Aorta (tissue), 5 donors: ENCODE results near the gene BCL2L13. TPM values are rescaled to one million over a fixed set of nuclear protein-coding genes. Genes with fewer than 3 reads are reported as not detected.

Source experiments
- ATAC-seq: fragments of 200-7000 bp; cut with Tn5 transposase; one replicate; pipeline ENCODE4 v1.9.1; 2022; ENCODE audit warnings: moderate library complexity; ENCODE audit not compliant: low FRiP score
- DNase-seq, 2 donors: peaks; one replicate each; pipeline ENCODE4 v3.0.0-alpha.2; 2020
- H3K27ac ChIP-seq, 2 donors: one replicate each; pipeline ENCODE4 v1.5.1; 2013; ENCODE audit warnings: low read length in 2 of 2, mild to moderate bottlenecking in 2 of 2, moderate library complexity in 2 of 2, control low read depth in 1 of 2, inconsistent platforms in 1 of 2, low read depth in 1 of 2
- H3K27me3 ChIP-seq, 2 donors: one replicate each; pipeline ENCODE4 v1.6.1; 2013; ENCODE audit warnings: control low read depth in 1 of 2, low read length in 1 of 2, mild to moderate bottlenecking in 1 of 2, moderate library complexity in 1 of 2; ENCODE audit not compliant: insufficient read depth in 2 of 2, control insufficient read depth in 1 of 2
- H3K36me3 ChIP-seq, 2 donors: one replicate each; pipeline ENCODE4 v1.6.1; 2013; ENCODE audit warnings: control low read depth in 1 of 2, low read length in 1 of 2, mild to moderate bottlenecking in 1 of 2; ENCODE audit not compliant: insufficient read depth in 2 of 2, control insufficient read depth in 1 of 2
- H3K4me1 ChIP-seq, 2 donors: one replicate each; pipeline ENCODE4 v1.6.1; 2013; ENCODE audit warnings: low read length in 2 of 2, control low read depth in 1 of 2, mild to moderate bottlenecking in 1 of 2, moderate library complexity in 1 of 2; ENCODE audit not compliant: insufficient read depth in 2 of 2, control insufficient read depth in 1 of 2
- H3K4me3 ChIP-seq, 2 donors: one replicate each; pipeline ENCODE4 v1.5.1; 2013; ENCODE audit warnings: low read length in 2 of 2, control low read depth in 1 of 2, mild to moderate bottlenecking in 1 of 2
- H3K9me3 ChIP-seq: one replicate; pipeline ENCODE4 v1.6.1; 2013; ENCODE audit warnings: mild to moderate bottlenecking, low read length; ENCODE audit not compliant: control insufficient read depth
- WGBS, 2 donors: extraction: QIAGEN DNeasy Blood & Tissue Kit; methylation state at CpG; one replicate each; pipeline ENCODE4 v1.1.7; 2013; 5-methylcytosine and 5-hydroxymethylcytosine counted together
- intact Hi-C, 2 donors: fragments of 100-400 bp; cut with DNase I; formaldehyde crosslinking; loops; one replicate each; pipeline versions ENCODE4 v1.14.2 to v1.15.0; 2022
- polyA plus RNA-seq, 2 donors: library from polyadenylated mRNA; stranded (reverse); fragments of 200-250 nt; gene quantifications; one replicate each; pipeline ENCODE4 v1.2.3, GENCODE V29; 2013
- total RNA-seq, 2 donors: library from RNA; stranded (reverse); fragmentation: NEBNext Ultra II Directional; extraction: Animal tissue kit (Norgen Biotek cat#: 25700); gene quantifications; one replicate each; pipeline ENCODE4 v1.2.1, GENCODE V29; 2021
- donor health status: healthy with polysubstance abuse.
- donor health status: Bipolar disorder and iron deficiency.
- donor health status: DM: no; HTN: no; CAD: no.
- donor health status: DM: no; HTN: no; CAD: no.
- donor health status: DM: yes; HTN: yes; CAD: no.

BCL2L13 gene
- total and polyA plus RNA-seq, 4 donors, result 22.8 to 39.9 (median 28.0) TPM

DNA sequence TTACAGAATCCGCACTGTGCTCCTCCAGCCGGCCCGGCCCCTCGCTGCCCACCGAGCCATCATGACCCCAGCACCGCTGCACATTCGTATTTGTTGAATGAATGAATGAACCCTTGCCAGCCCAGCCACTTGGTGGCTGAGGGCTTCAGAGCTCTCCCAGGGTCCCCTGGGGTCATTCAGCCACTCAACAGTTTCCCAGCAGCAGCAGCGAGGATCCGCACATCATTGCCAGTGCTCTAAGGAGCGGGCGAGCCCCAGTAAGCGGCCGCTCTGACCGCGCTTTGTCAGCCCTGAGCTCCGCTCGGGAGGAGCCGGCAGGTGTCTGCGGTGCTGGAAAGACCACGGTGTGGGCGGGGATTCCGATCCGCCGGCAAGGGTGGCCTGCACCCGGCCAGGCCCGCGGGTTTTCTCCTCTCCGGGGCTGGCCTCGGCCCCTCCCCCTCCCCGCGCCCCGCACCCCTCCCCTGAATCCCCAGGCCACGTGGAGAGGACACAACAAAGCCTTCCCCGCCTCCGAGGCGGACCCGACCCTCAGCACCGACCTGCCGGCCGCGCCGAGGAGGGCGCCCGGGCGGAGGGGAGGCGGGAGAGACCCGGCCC is 135.1 kb downstream of the BCL2L13 start:
- H3K27ac ChIP-seq, result no peak overlapping the region
- no peaks in the 10 kb centered on the region for H3K9me3 ChIP-seq

DNA sequence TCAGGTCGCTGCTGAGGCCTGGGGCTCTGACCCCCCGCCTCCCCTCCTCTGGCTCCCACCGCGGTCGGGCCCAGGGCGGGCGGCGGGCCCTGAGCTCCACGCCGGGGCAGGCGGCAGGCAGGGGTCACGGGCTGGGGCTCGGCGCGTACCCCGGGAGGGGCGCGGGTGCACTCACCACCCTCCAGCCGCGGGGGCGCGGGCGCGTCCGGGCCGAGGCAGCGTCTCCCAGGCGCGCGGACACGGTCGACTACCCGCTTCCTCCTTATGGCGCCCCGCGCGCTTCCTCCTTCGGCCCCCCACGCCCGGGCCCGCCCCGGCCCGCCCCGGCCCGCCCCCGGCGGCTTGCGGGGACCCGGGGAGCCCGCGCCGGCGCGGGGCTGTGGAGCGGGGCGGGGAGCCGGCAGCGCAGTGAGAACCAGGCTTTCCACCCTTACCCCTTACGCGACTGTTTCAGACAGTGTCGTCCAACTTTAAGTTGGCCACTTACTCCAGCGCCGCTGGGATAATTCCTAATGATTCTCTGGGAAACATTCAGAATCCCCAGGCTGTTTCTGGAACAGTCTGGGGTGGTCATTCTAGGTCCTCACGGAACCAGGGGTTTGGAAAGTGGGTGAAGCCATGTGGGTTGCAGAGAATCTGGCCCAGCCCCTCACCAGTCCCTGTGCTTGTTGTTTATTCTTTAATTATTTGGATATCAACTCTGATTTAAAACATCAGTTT is 135.8 kb downstream of the BCL2L13 start, which contains the start of gene BID:
BID (minus strand) TSS at position 264 of the 720 bp plus-strand sequence. CDS start 24,353 bp downstream, outside the sequence.
- Histone ChIP-seq H3K9me3 (no peaks in the 10 kb centered on the region), H3K27ac (no peak within 1 kb of the TSS), H3K36me3 (no peaks in the 10 kb centered on the region), H3K4me3 (peak within 1 kb of the TSS; percentile 39 to 41), H3K27me3 (no peaks in the 10 kb centered on the region), H3K4me1 (no peaks in the 10 kb centered on the region)
- intact Hi-C loops, result no loop called here
- DNase-seq, result peak; percentile 68 to 87
- 1% methylated on average over 15 to 64 of the region's 64 CpGs for WGBS, 2 donors
- peak; percentile 20 for ATAC-seq

More for the DNA sequence above, 135.1 kb downstream of the BCL2L13 start:
- peak overlapping the region; percentile 39 to 41 for H3K4me3 ChIP-seq
- ATAC-seq, result peak; percentile 39
- H3K4me1 ChIP-seq, result no peaks in the 10 kb centered on the region
- H3K27me3 ChIP-seq, result no peaks in the 10 kb centered on the region
- peak in 1 of 2 donors; percentile 60 for DNase-seq
- 6 to 7% methylated on average over 28 to 47 of the region's 47 CpGs for WGBS, 2 donors
- H3K36me3 ChIP-seq, result no peaks in the 10 kb centered on the region
- intact Hi-C loops, result no loop called here

DNA sequence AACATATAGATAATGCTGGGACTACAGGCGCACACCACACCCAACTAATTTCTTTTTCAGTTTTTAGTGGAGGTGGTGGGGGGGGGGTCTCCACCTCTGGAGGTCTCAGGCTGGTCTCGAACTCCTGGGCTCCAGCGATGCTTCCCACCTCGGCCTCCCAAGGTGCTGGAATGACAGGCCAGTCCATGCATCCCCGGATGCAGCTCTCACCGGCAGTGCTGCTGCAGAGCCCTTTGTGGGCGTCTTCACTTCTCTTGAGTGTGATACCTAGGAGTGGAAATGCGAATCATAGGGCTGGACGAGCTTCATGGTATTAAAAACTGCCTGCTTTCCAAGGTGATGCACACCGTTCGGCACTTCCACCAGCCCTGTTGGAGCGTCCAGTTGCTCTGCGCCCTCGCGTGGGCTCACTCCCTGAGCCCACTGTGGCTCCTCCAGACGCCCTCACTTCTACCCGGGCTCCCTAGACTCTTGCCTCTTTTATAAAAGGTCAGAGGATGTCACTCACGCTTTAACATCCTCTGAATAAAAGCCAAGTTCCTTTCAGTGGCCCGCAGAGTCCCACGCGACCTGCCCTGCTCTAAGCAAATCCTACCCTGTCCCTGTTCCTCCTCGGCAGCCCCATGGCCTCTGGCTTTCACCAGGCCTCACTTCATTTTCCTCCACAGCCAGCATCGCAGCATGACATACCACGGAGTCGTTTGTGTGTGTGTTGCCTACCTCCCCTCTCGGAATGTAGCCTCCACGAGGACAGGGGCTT is 136.5 kb downstream of the BCL2L13 start:
- H3K36me3 ChIP-seq, result no peaks in the 10 kb centered on the region
- H3K27ac ChIP-seq, result no peak overlapping the region
- intact Hi-C loops, result no loop called here
- H3K27me3 ChIP-seq, result no peaks in the 10 kb centered on the region
- DNase-seq, result no peak
- no peaks in the 10 kb centered on the region for H3K4me1 ChIP-seq
- 87 to 89% methylated on average over 27 of the region's 27 CpGs for WGBS, 2 donors
- no peak for ATAC-seq
- H3K4me3 ChIP-seq, result no peak overlapping the region
- no peaks in the 10 kb centered on the region for H3K9me3 ChIP-seq

DNA sequence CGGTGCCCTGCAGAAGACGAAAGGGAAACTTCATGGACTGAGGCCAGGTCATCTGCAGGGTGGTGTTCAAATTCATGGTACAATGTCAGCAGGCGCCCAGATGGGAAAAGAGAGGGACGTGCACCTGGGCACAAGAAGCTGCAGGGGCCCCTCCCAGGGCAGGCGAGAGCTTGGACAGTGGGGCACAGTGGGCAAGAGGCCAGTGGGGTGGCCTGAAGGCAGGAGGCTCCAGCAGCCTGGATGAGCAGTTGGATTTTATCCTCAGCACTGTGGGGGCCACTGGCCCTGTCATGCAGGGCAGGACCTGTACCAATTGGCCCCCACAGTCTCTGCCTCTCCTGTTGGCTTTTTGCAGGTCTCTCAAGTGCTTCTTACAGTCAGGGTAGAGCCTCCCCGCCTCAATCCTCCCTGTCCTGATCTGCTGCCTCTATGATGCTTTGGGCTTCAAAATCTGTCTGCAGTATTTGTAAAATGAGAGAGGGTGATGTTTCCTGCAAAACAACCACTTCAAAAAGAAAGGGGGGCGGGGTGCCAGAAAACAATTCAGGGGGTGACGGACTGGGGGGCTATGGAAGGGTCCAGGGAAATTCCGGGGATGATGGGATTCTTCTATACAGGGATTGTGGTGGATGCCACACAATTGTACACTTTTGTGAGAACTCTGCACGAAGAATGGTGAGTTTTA is 137.4 kb downstream of the BCL2L13 start:
- H3K4me3 ChIP-seq, result no peak overlapping the region
- intact Hi-C loops, result no loop called here
- 84 to 89% methylated on average over 10 of the region's 10 CpGs for WGBS, 2 donors
- no peaks in the 10 kb centered on the region for H3K27me3 ChIP-seq
- ATAC-seq, result no peak
- H3K27ac ChIP-seq, result no peak overlapping the region
- DNase-seq, result no peak
- H3K36me3 ChIP-seq, result no peaks in the 10 kb centered on the region
- H3K9me3 ChIP-seq, result no peaks in the 10 kb centered on the region
- no peaks in the 10 kb centered on the region for H3K4me1 ChIP-seq

DNA sequence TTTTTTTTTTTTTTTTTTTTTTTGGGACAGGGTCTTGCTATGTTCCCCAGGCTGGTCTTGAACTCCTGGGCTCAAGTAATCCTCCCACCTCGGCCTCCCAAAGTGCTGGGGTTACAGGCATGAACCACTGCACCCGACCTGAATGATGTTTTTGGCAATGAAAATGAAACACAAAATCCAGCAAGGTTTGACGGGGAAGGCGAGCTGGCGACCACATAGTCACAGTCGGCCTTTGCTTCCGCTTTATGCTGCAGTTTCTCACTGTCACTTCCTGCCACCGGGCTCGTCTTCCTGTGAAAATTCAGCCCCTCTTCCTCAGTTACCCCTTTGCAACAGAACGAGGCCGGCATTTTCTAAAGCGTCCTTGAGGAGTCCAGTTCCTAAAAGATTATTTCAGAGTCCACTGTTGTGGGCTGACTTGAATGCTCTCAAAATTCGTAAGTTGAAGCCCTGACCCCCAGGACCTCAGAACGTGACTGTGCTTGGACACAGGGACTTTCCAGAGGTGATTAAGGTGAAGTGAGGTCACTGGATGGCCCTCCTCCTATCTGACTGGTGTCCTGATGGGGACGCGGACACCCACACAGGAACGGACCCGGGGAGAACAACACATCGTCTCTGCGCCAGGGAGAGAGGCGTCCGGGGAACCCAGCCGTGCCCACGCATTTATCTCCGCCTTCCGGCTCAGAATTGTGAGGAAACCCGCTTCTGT is 138.6 kb downstream of the BCL2L13 start:
- no peak overlapping the region for H3K27ac ChIP-seq
- H3K4me1 ChIP-seq, result no peaks in the 10 kb centered on the region
- DNase-seq (peak in 1 of 2 donors; percentile 74), ATAC-seq (no peak)
- H3K4me3 ChIP-seq, result no peak overlapping the region
- 79 to 82% methylated on average over 27 of the region's 27 CpGs for WGBS, 2 donors
- H3K9me3 ChIP-seq, result no peaks in the 10 kb centered on the region
- no peaks in the 10 kb centered on the region for H3K27me3 ChIP-seq
- H3K36me3 ChIP-seq, result no peaks in the 10 kb centered on the region
- intact Hi-C loops, result no loop called here

DNA sequence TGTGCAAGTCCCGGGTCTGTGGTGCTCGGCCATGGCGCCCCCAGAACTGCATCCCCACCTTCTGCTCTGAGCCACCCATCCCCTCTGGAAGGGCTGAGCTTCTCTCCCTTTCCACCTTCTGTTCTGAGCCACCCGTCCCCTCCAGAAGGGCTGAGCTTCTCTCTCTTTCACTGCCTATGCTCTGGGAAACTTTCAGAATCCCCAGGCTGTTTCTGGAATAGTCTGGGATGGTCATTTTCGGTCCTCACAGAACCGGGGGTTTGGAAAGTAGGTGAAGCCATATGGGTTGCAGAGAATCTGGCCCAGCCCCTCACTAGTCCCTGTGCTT is 139.1 kb downstream of the BCL2L13 start:
- WGBS, 2 donors, result 83 to 84% methylated on average over 6 of the region's 6 CpGs
- H3K27ac ChIP-seq, result no peak overlapping the region
- intact Hi-C loops, result no loop called here

DNA sequence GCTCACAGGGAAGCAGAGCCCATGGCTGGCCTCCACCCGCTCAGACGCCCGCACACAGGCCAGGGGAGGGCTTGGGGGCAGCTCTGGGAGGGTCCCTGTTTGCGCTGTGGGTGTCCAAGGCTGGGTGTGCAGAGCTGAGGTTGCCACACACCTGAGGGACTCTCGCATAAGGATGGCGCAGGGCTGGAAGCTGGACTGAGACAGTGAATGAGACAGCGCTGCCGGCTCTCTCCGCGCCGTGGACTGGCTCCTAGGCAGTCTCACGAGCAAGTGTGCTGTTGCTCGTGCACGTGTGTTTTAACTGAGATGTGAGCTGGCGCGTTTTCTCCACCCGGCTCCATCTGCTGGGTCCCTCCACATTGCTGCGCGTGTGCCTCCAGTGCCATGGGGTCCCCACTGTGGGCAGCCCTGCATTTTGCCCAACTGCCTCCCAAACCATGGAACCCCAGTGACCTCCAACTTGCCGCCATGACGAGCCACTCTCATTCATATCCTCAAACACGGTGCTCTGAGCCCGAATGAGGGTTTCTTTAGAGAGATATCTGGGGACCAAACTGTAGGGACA is 139.9 kb downstream of the BCL2L13 start:
- ATAC-seq, result no peak
- H3K4me3 ChIP-seq, result no peak overlapping the region
- no peaks in the 10 kb centered on the region for H3K27me3 ChIP-seq
- no peak overlapping the region for H3K27ac ChIP-seq
- 96 to 97% methylated on average over 23 of the region's 23 CpGs for WGBS, 2 donors
- no peaks in the 10 kb centered on the region for H3K36me3 ChIP-seq
- no peaks in the 10 kb centered on the region for H3K4me1 ChIP-seq
- intact Hi-C loops, result no loop called here
- DNase-seq, result no peak
- H3K9me3 ChIP-seq, result no peaks in the 10 kb centered on the region

More for the DNA sequence above, 139.1 kb downstream of the BCL2L13 start:
- Histone ChIP-seq H3K4me1 (no peaks in the 10 kb centered on the region), H3K9me3 (no peaks in the 10 kb centered on the region), H3K36me3 (no peaks in the 10 kb centered on the region), H3K27me3 (no peaks in the 10 kb centered on the region), H3K4me3 (no peak overlapping the region)
- no peak for DNase-seq
- no peak for ATAC-seq
